GM20000 (cell line): ENCODE measurements around the gene PROX2.

ENCODE experiments used
- DNase-seq: peaks from one replicate; pipeline ENCODE4 v3.0.0; 2012; ENCODE audit warnings: low spot score
- TF ChIP-seq, protein P1 (sequence below): IDR thresholded peaks from 2 replicates; pipeline ENCODE4 v1.5.1; 2012; ENCODE audit warnings: mild to moderate bottlenecking, control low read depth; ENCODE audit errors: extremely low read depth, missing control alignments

PROX2 gene

DNA sequence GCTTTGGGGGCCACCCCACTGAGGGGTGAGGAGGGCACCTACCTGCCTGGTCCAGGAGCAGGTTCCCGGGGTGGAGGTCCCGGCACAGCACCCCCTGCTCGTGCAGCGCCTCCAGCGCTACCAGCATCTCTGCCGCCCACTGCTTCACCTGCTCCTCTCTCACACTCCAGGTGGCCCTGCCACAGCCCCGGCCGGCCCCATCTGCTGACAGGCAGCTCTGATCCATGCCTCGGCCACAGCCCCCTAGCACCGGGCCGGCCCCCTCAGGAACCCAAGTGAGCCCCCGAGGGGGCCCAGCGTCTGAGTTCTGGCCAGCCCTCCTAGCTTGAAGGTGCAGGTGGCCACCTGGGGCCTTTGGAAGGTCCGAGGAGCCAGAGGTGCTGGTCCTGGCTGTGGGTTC is 33.6 kb upstream of the PROX2 start:
- DNase-seq: no peak
- TF ChIP-seq, protein P1, sequence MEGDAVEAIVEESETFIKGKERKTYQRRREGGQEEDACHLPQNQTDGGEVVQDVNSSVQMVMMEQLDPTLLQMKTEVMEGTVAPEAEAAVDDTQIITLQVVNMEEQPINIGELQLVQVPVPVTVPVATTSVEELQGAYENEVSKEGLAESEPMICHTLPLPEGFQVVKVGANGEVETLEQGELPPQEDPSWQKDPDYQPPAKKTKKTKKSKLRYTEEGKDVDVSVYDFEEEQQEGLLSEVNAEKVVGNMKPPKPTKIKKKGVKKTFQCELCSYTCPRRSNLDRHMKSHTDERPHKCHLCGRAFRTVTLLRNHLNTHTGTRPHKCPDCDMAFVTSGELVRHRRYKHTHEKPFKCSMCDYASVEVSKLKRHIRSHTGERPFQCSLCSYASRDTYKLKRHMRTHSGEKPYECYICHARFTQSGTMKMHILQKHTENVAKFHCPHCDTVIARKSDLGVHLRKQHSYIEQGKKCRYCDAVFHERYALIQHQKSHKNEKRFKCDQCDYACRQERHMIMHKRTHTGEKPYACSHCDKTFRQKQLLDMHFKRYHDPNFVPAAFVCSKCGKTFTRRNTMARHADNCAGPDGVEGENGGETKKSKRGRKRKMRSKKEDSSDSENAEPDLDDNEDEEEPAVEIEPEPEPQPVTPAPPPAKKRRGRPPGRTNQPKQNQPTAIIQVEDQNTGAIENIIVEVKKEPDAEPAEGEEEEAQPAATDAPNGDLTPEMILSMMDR: no peak

DNA sequence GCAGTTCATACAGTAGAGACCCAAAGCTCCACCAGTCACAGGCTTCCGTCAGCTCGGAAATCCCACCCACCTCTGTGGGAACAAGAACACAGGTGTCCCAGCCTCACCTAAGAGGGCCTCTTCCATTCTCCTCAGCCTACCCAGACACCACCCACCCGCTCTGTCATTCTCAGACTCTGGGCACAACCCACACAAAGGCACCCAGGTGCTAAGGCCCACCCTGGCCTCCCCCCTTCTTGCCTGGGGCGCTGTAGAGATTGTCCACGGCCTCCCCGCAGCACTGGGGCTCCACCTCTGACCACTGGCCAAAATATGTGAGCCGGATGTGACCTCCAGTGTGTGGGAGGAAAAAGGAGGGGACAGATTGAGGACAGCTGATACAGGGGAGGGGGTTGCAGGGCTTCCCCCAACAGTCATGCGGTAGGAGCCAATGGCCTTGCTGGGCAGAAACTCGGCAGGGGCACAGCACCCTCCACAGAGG is 33.0 kb upstream of the PROX2 start:
- no peak for DNase-seq
- TF ChIP-seq, protein P1: no peak

DNA sequence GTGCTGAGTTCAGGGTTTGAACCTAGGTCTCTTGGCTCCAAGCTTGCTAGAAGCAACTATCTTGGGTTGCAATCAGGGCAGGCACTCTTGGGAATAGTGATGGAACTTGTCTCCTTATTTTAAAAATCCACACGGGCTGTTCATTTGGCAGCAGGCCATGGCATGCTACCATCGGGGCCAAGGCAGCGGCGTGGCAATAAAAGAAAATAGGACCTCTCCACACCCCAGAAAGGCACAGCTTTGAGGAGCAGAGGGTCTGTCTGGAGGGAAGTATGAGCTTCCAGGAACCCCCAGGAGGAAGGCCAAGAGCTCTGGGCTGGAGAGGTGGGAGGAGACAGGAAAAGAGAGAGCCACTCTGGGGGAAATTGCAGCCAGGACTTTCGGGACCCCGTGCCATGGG is 31.8 kb upstream of the PROX2 start:
- TF ChIP-seq, protein P1: no peak
- DNase-seq: no peak

DNA sequence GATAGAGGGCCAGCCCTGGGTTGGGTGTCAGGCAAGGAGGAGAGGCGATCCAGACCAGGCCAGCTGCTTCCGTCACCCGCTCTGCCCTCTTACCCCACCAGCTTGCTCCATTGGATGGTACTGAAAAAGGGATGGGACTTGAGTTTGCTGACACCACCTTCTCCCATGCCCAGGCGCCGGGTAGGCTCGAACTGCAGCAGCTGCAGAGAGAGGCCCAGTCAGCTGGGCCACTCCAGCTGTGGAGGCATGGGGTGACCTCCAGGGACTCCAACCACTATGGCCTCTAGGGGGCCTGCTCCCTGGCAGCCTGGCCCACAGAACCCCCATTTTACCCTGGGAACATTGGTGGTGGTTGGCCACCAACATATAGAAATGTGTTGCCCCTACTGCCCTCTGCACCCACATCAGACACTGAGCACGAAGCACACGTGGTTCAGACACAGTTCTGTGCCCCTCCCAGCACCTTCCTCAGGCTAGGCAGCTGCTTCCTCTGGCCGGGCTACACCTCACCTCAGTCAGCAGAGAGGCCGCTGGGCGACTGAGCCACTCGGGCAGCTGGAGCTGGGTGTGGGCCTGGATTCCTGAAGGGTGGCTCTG is 31.1 kb upstream of the PROX2 start:
- DNase-seq: no peak
- TF ChIP-seq, protein P1: no peak

DNA sequence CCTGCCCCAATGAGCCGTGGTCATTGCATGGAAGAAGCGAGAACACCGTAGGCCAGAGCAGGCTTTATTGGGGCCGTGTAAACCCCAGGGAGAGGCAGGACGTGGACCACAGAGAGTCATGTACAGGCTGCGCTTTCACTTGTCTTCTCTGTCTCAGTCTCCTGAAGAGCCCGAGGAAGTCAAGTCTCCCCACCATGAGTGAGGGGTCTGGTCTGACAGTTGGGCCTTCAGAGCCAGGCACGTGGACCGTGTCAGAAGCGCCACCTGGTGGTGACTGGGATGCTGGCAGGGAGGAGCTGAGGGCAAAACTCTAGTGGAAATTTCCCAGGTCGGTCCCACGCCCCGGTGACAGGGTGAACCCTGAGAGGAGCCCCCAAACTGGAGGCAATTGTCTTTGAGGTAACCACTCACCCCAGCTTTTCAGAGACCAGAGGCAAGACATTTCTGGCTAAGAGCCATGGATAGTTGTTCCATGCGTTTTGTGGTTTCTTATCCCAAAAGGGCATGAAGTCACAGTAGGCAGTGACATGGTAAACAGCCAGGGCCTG is 29.7 kb upstream of the PROX2 start:
- peak; percentile 80 for DNase-seq
- TF ChIP-seq, protein P1: peak; percentile 90

DNA sequence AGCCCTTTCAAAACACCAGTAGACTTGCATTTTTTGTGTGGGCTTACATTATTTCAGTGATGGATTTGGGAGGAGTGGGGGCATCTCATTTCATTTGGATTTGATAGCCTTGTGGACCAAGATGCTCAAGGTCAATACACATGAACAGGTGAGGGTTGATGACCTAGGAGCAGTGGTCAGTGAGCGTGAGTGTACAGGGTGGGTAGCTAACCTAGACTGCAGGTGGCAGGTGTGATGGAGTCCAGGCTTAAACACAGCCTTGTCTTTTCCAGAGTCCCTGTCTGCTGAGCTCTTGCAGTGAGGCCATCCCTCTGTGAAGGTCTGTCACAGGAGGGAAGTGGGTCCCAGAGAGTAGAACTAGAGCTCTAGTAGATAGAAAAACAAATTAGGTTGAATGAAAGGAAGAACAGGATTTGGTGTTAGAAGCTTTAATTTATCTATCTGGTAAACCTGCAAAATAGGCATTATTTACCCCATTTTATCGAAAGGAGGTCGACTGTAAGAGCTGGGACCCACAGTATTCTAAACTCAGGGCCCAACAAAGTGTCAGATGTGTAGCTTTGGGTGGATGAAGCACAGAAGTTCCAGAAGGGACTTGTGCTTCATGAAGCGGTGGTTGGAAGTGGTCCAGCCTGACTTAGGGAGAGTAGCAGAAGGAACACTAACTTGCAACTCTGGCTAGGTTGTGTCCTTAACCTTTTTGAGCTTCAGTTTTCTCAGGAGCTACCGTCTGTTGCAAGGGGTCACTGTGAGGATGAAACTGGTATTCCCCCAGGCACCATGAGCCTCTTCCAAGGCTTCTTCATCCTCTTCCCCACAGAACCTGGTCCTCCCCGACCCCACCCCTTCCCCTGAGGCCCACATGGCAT is 28.9 kb upstream of the PROX2 start:
- no peak for DNase-seq
- TF ChIP-seq, protein P1: no peak
